K562 (cell line): ENCODE results near the gene HOXB7. TPM values are rescaled to one million over a fixed set of nuclear protein-coding genes. Genes with fewer than 3 reads are reported as not detected.

Source experiments
- CBFA2T3 ChIP-seq: fragments of 450-650 bp; IDR thresholded peaks from 2 replicates; pipeline ENCODE4 v1.6.1; 2017
- TBL1XR1 ChIP-seq, 2 experiments: IDR thresholded peaks; 2 replicates each; pipeline ENCODE4 v1.6.1; 2012; ENCODE audit warnings: improper control_type of control experiment in 2 of 2, low read length in 2 of 2, mild to moderate bottlenecking in 1 of 2
- TGIF2 ChIP-seq: sonication (generic); formaldehyde crosslinking; IDR thresholded peaks from 2 replicates; pipeline ENCODE4 v1.8.1; 2022; ENCODE audit warnings: mild to moderate bottlenecking, missing genetic modification reagents, moderate library complexity
- polyA plus RNA-seq, 8 experiments: library from polyadenylated mRNA; depleted of rRNA in 4 of 8; stranded (reverse) in 5 of 8; unstranded in 3 of 8; fragments of >200 nt; fragmentation: Nextera tagmentation in 2 of 8; fragmentation: Illumina TruSeq in 1 of 8; extraction: Ambion mirVana in 2 of 8; extraction: Trizol in 1 of 8; gene quantifications; 2 replicates each; pipeline versions ENCODE4 v1.2.1 to v1.2.3, GENCODE V29; 2011 to 2014; ENCODE audit warnings: inconsistent platforms in 1 of 8, missing spikeins in 1 of 8
- total RNA-seq, 7 experiments: library from RNA; depleted of rRNA in 6 of 7; stranded (reverse); fragments of >200 nt in 6 of 7; fragmentation: Illumina TruSeq in 2 of 7; extraction: Trizol in 2 of 7; gene quantifications; 2 replicates each; pipeline versions ENCODE4 v1.2.1 to v1.2.3, GENCODE V29; 2011 to 2021; ENCODE audit warnings: low replicate concordance in 1 of 7
- TF ChIP-seq, protein P1 (sequence below): fragments of 450-650 bp; IDR thresholded peaks from 2 replicates; pipeline ENCODE4 v1.6.1; 2016; ENCODE audit warnings: mild to moderate bottlenecking, moderate library complexity
- TF ChIP-seq, protein P2 (sequence below): fragments of 450-650 bp; formaldehyde crosslinking; IDR thresholded peaks from 2 replicates; pipeline ENCODE4 v1.4.0; 2022; ENCODE audit warnings: mild to moderate bottlenecking, moderate library complexity
- TF ChIP-seq, protein P3 (sequence below): sonication (generic); formaldehyde crosslinking; IDR thresholded peaks from 2 replicates; pipeline ENCODE4 v1.8.1; 2023; ENCODE audit warnings: mild to moderate bottlenecking, missing genetic modification reagents
- TF ChIP-seq, protein P4 (sequence below): sonication (generic); formaldehyde crosslinking; IDR thresholded peaks from 2 replicates; pipeline ENCODE4 v1.8.0; 2022; ENCODE audit warnings: mild to moderate bottlenecking, missing genetic modification reagents
- TF ChIP-seq, protein P5 (sequence below): fragments of 450-650 bp; formaldehyde crosslinking; IDR thresholded peaks from 2 replicates; pipeline ENCODE4 v1.4.0; 2022; ENCODE audit warnings: missing genetic modification characterization

The HOXB7 gene
- total and polyA plus RNA-seq, 9 of the 15 experiments (the other 6 are each of a cell fraction or from before 2014, with no cell fraction given), result 5.5 to 16.7 (median 8.3) TPM

DNA sequence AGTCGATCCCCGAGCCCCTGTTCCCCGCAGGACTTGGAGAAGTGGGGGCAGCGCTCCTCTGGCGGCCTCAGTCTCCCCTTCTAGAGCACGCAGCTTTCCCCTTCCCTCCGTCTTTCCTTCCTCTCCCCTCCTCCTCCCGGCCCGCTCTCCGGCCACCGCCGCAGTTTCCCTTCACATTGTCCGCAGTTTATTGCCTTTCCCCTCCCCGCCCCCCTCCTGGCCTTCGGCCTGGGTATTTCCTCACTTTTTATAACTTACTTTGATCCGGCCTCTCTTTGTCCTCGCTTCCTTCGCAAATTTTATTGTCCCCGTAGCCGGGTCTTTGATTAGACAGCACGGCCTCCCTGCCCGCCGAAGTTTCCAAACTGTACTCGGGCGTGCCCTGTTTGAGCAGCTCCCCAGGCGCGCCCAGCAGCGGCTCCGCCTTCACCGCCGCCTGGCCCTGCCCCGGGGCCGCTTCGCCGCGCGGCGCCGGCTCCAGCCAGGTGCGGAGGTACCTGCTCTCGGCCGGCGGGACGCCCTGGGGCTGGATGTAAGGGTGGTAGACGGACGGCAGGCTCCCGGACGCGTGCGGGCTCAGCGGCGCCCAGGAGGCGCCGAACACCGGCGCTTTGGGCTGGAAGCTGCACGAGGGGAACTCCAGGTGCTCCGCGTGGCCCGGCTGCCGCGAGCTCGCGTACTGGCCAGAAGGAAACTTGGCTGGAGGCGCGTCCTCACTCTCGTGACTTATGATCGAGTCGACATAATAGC lies 14.9 kb upstream of the HOXB7 start (continued):
- TF ChIP-seq, protein P1, sequence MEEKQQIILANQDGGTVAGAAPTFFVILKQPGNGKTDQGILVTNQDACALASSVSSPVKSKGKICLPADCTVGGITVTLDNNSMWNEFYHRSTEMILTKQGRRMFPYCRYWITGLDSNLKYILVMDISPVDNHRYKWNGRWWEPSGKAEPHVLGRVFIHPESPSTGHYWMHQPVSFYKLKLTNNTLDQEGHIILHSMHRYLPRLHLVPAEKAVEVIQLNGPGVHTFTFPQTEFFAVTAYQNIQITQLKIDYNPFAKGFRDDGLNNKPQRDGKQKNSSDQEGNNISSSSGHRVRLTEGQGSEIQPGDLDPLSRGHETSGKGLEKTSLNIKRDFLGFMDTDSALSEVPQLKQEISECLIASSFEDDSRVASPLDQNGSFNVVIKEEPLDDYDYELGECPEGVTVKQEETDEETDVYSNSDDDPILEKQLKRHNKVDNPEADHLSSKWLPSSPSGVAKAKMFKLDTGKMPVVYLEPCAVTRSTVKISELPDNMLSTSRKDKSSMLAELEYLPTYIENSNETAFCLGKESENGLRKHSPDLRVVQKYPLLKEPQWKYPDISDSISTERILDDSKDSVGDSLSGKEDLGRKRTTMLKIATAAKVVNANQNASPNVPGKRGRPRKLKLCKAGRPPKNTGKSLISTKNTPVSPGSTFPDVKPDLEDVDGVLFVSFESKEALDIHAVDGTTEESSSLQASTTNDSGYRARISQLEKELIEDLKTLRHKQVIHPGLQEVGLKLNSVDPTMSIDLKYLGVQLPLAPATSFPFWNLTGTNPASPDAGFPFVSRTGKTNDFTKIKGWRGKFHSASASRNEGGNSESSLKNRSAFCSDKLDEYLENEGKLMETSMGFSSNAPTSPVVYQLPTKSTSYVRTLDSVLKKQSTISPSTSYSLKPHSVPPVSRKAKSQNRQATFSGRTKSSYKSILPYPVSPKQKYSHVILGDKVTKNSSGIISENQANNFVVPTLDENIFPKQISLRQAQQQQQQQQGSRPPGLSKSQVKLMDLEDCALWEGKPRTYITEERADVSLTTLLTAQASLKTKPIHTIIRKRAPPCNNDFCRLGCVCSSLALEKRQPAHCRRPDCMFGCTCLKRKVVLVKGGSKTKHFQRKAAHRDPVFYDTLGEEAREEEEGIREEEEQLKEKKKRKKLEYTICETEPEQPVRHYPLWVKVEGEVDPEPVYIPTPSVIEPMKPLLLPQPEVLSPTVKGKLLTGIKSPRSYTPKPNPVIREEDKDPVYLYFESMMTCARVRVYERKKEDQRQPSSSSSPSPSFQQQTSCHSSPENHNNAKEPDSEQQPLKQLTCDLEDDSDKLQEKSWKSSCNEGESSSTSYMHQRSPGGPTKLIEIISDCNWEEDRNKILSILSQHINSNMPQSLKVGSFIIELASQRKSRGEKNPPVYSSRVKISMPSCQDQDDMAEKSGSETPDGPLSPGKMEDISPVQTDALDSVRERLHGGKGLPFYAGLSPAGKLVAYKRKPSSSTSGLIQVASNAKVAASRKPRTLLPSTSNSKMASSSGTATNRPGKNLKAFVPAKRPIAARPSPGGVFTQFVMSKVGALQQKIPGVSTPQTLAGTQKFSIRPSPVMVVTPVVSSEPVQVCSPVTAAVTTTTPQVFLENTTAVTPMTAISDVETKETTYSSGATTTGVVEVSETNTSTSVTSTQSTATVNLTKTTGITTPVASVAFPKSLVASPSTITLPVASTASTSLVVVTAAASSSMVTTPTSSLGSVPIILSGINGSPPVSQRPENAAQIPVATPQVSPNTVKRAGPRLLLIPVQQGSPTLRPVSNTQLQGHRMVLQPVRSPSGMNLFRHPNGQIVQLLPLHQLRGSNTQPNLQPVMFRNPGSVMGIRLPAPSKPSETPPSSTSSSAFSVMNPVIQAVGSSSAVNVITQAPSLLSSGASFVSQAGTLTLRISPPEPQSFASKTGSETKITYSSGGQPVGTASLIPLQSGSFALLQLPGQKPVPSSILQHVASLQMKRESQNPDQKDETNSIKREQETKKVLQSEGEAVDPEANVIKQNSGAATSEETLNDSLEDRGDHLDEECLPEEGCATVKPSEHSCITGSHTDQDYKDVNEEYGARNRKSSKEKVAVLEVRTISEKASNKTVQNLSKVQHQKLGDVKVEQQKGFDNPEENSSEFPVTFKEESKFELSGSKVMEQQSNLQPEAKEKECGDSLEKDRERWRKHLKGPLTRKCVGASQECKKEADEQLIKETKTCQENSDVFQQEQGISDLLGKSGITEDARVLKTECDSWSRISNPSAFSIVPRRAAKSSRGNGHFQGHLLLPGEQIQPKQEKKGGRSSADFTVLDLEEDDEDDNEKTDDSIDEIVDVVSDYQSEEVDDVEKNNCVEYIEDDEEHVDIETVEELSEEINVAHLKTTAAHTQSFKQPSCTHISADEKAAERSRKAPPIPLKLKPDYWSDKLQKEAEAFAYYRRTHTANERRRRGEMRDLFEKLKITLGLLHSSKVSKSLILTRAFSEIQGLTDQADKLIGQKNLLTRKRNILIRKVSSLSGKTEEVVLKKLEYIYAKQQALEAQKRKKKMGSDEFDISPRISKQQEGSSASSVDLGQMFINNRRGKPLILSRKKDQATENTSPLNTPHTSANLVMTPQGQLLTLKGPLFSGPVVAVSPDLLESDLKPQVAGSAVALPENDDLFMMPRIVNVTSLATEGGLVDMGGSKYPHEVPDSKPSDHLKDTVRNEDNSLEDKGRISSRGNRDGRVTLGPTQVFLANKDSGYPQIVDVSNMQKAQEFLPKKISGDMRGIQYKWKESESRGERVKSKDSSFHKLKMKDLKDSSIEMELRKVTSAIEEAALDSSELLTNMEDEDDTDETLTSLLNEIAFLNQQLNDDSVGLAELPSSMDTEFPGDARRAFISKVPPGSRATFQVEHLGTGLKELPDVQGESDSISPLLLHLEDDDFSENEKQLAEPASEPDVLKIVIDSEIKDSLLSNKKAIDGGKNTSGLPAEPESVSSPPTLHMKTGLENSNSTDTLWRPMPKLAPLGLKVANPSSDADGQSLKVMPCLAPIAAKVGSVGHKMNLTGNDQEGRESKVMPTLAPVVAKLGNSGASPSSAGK, result no peak
- no peak for TF ChIP-seq TGIF2 (CRISPR knock-in tag)
- TF ChIP-seq TBL1XR1 (IDR thresholded peaks at IDR 0.05; ENCODE audit: low read length in 2 of 2), result no peak
- TF ChIP-seq, protein P2, sequence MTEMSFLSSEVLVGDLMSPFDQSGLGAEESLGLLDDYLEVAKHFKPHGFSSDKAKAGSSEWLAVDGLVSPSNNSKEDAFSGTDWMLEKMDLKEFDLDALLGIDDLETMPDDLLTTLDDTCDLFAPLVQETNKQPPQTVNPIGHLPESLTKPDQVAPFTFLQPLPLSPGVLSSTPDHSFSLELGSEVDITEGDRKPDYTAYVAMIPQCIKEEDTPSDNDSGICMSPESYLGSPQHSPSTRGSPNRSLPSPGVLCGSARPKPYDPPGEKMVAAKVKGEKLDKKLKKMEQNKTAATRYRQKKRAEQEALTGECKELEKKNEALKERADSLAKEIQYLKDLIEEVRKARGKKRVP (CRISPR knock-in tag), result no peak
- TF ChIP-seq, protein P3, sequence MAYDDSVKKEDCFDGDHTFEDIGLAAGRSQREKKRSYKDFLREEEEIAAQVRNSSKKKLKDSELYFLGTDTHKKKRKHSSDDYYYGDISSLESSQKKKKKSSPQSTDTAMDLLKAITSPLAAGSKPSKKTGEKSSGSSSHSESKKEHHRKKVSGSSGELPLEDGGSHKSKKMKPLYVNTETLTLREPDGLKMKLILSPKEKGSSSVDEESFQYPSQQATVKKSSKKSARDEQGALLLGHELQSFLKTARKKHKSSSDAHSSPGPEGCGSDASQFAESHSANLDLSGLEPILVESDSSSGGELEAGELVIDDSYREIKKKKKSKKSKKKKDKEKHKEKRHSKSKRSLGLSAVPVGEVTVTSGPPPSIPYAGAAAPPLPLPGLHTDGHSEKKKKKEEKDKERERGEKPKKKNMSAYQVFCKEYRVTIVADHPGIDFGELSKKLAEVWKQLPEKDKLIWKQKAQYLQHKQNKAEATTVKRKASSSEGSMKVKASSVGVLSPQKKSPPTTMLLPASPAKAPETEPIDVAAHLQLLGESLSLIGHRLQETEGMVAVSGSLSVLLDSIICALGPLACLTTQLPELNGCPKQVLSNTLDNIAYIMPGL, result peak; percentile 85
- TF ChIP-seq, protein P4, sequence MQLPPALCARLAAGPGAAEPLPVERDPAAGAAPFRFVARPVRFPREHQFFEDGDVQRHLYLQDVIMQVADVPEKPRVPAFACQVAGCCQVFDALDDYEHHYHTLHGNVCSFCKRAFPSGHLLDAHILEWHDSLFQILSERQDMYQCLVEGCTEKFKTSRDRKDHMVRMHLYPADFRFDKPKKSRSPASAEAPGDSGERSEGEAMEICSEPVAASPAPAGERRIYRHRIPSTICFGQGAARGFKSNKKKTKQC (CRISPR knock-in tag), result 0 out of 2 replicates have a peak, but pooled peaks have one; percentile 10
- TF ChIP-seq CBFA2T3, result no peak
- TF ChIP-seq, protein P5, sequence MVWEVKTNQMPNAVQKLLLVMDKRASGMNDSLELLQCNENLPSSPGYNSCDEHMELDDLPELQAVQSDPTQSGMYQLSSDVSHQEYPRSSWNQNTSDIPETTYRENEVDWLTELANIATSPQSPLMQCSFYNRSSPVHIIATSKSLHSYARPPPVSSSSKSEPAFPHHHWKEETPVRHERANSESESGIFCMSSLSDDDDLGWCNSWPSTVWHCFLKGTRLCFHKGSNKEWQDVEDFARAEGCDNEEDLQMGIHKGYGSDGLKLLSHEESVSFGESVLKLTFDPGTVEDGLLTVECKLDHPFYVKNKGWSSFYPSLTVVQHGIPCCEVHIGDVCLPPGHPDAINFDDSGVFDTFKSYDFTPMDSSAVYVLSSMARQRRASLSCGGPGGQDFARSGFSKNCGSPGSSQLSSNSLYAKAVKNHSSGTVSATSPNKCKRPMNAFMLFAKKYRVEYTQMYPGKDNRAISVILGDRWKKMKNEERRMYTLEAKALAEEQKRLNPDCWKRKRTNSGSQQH (CRISPR knock-in tag), result peak; percentile 71; the same call in 1 of the 2 replicates
